ENCODE results near the gene ZFR.
"Not testable (repeated sequence)": the region's sequence is repeated elsewhere in the genome, so short reads cannot be mapped to it uniquely, and the experiment has no call there.

Gene ZFR

DNA sequence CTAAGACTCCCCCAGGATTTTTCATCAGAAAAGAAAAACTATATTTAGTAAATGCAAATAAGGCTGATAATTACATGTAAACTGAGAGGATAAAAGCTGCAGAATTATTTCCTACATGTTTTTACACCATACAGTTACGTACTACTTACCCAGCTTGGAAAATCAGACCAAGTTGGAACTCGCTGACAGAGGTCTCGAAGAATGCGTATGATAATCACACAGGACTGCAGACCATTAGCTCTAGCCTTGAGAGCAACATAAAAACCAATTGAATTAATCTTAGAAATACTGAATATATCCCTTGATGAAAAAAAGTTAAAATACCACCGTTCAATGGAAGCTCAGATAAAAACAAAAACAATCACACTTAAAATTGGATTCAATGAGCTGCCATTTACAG lies 65.6 kb downstream of the ZFR start:
- TF ChIP-seq, protein P1, sequence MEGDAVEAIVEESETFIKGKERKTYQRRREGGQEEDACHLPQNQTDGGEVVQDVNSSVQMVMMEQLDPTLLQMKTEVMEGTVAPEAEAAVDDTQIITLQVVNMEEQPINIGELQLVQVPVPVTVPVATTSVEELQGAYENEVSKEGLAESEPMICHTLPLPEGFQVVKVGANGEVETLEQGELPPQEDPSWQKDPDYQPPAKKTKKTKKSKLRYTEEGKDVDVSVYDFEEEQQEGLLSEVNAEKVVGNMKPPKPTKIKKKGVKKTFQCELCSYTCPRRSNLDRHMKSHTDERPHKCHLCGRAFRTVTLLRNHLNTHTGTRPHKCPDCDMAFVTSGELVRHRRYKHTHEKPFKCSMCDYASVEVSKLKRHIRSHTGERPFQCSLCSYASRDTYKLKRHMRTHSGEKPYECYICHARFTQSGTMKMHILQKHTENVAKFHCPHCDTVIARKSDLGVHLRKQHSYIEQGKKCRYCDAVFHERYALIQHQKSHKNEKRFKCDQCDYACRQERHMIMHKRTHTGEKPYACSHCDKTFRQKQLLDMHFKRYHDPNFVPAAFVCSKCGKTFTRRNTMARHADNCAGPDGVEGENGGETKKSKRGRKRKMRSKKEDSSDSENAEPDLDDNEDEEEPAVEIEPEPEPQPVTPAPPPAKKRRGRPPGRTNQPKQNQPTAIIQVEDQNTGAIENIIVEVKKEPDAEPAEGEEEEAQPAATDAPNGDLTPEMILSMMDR (IDR thresholded peaks at IDR 0.05; ENCODE audit: low read depth, low read length): no peak
- DNase-seq (ENCODE audit: extremely low read depth, low read depth): no peak

DNA sequence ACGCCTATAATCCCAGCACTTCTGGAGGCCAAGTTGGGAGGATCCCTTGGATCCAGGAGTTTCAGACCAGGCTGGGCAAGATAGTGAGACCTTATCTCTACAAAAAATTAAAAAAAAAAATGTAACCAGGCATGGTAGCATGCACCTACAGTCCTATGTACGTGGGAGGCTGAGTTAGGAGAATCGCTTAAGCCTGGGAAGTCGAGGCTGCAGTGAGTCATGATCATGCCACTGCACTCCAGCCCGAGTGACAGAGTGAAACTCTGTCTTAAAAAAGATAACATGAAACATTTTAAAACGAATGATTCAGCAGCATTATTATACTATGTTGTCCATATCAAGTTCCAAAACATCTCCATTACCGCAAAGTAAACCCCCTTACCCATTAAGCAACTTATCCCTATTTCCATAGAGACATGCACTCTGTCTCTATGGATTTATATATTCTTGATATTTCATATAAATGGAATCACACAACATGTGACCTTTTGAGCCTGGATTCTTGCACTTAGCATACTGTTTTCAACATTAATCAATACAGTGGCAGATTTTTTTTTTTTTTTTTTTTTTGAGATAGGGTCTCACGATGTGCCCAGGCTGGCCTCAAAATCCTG lies 74.9 kb downstream of the ZFR start:
- DNase-seq (ENCODE audit: extremely low read depth, low read depth): no peak
- TF ChIP-seq, protein P1 (IDR thresholded peaks at IDR 0.05; ENCODE audit: low read depth, low read length): no peak

DNA sequence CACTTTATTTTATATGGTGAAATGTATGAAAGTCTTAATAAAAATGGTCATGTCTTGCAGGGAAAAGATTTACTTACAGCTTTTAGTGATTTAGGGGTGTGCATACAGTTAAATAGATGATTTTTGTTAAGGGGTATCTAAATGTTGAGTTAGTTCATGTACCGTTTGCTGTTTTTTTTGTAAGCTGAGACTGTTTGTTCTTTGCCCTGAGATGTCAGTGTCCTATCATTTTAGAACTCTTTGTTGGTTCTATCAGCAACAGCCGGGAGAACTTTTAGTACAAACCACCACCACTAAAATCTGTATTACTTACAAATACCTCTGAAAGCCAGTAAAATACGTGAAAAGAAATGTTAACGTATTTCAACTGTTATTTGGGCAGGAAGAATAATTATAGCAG lies 75.5 kb downstream of the ZFR start:
- TF ChIP-seq, protein P1 (IDR thresholded peaks at IDR 0.05; ENCODE audit: low read depth, low read length): no peak
- DNase-seq (ENCODE audit: extremely low read depth, low read depth): no peak

DNA sequence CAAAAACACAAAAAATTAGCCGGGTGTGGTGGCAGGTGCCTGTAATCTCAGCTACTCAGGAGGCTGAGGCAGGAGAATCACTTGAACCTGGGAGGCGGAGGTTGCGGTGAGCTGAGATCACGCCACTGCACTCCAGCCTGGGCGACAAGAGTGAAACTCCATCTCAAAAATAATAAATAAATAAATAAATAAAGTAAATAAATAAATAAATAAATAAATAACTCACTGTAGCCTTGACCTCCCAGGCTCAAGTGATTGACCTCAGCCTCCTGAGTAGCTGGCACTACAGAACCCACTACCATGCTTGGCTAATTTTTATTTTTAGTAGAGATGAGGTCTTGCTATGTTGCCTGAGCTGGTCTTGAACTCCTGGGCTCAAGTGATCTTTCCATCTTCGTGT lies 77.3 kb downstream of the ZFR start:
- DNase-seq (ENCODE audit: extremely low read depth, low read depth): not testable (repeated sequence)

DNA sequence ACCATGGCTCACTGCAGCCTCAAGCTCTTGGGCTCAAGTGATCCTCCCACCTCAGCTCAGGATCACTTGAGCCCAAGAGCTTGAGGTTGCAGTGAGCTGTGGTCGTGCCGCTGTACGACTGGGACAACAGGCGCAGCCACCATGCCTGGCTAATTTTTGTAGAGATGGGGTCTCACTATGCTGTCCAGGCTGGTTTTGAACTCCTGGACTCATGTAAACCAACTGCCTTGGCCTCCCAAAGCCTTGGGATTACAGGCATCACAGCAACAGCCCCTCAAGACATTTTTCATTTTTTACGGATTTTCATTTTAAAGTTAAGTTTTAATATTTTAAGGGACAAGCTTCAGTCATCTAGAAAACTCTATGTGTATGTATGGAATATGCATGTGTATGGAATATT lies 78.9 kb downstream of the ZFR start:
- no peak for DNase-seq (ENCODE audit: extremely low read depth, low read depth)
- TF ChIP-seq, protein P1 (IDR thresholded peaks at IDR 0.05; ENCODE audit: low read depth, low read length): no peak

DNA sequence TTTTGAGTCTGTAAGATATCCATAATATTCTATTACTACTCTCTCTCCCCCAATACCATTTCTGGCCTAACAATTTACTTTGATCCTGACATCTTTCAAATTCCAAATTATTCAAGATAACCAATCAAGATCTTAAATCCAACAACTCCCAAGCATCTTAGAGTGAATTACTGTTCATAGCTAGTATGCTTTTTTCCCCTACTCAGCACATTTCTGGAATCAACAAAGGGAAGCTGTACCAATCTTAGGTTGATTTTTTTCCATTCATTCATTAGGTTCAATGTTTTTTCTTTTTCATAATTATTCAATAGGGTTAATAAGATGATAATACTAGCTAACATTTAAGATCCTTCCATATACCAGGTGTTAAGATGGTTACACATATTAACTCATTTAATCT lies 81.5 kb downstream of the ZFR start:
- no peak for DNase-seq (ENCODE audit: extremely low read depth, low read depth)
- TF ChIP-seq, protein P1 (IDR thresholded peaks at IDR 0.05; ENCODE audit: low read depth, low read length): no peak

DNA sequence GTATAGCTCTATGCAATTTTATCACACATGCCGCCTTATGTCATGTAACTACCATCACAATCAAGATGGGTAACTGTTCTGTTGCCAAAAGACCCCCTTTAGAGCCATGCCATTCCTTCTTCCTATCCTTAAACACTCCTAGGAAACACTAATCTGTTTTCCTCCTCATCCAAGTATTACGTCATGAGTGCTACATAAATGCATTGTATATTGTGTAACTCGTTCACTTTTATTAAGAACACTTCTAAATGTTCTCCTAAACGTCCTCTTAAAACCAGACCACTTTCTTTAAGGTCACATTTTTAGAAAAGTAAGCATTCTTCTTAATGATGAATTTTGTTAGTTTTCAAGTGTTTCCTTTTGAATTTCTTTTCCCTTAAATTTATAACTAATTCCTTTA lies 82.0 kb downstream of the ZFR start:
- TF ChIP-seq, protein P1 (IDR thresholded peaks at IDR 0.05; ENCODE audit: low read depth, low read length): no peak
- no peak for DNase-seq (ENCODE audit: extremely low read depth, low read depth)

DNA sequence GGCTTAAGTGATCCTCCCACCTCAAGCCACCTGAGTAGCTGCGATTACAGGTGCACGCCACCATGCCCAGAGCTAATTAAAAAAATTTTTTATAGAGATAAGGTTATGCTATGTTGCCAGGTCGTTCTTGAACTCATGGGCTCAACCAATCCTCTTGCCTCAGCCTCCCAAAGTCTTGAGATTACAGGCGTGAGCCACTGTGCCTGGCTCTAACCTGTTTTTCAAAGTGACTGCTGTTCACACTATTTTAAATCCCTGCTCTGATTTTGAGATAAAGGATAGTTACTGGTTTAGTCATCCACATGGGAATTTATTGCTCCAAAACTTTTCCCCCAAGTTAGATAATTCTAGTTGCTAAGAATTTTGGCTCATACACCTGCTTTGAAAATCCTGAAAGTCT lies 83.6 kb downstream of the ZFR start:
- TF ChIP-seq, protein P1 (IDR thresholded peaks at IDR 0.05; ENCODE audit: low read depth, low read length): no peak
- no peak for DNase-seq (ENCODE audit: extremely low read depth, low read depth)

Measured in AG09319 (cell line).